DOHH2 (cell line): ENCODE results near the gene DSC2.

Experiments used
- CTCF ChIP-seq: fragments of 200-600 bp; sonication (generic); IDR thresholded peaks from one replicate; pipeline ENCODE4 v1.5.1; 2014; ENCODE audit warnings: antibody characterized with exemption, mild to moderate bottlenecking, low read depth, low read length; ENCODE audit not compliant: poor library complexity, severe bottlenecking
- EZH2phosphoT487 ChIP-seq: fragments of 200-600 bp; sonication (generic); IDR thresholded peaks from 2 replicates; pipeline ENCODE4 v1.6.1; 2017; ENCODE audit warnings: borderline replicate concordance, mild to moderate bottlenecking, antibody characterized with exemption, low read length, moderate library complexity, mixed read lengths

- no peak for TF ChIP-seq CTCF
- no peak for TF ChIP-seq EZH2phosphoT487
Measured at GRCh38 chr18:31050635-31051034, 51.6 kb downstream of the DSC2 start.
